Activated B cell treated with CpG ODN at 0.5 μM for 24 hours (primary cell): ENCODE data around the gene ZNF599. TPM values are rescaled to one million over a fixed set of nuclear protein-coding genes. Genes with fewer than 3 reads are reported as not detected.

ENCODE experiments used
- ATAC-seq: fragments of 200-7000 bp; cut with Tn5 transposase; one replicate; pipeline ENCODE4 v1.10.0; 2021; ENCODE audit warnings: low read depth, mild to moderate bottlenecking, moderate library complexity
- CTCF ChIA-PET: fragments of 350-600 bp; sonication (Branson Sonifier 250); formaldehyde crosslinking; loops from one replicate; lab custom pipeline; 2021; ENCODE audit warnings: antibody characterized with exemption; lab: Charles Lee
- POLR2A ChIA-PET: fragments of 350-600 bp; sonication (Branson Sonifier 250); formaldehyde crosslinking; loops from one replicate; lab custom pipeline; 2021; ENCODE audit warnings: antibody characterized with exemption; lab: Charles Lee
- DNase-seq: peaks from one replicate; pipeline ENCODE4 v3.0.0; 2022
- H3K27ac Mint-ChIP-seq: one replicate; pipeline ENCODE4 v1.8.0; 2020; ENCODE audit warnings: mixed read lengths
- H3K27me3 Mint-ChIP-seq: one replicate; pipeline ENCODE4 v1.8.0; 2021; ENCODE audit warnings: mixed read lengths
- H3K36me3 Mint-ChIP-seq: one replicate; pipeline ENCODE4 v1.8.0; 2021; ENCODE audit warnings: low read depth, mixed read lengths
- H3K4me1 Mint-ChIP-seq: one replicate; pipeline ENCODE4 v1.8.0; 2021; ENCODE audit warnings: mixed read lengths
- H3K4me3 Mint-ChIP-seq: one replicate; pipeline ENCODE4 v1.8.0; 2020; ENCODE audit warnings: mild to moderate bottlenecking, mixed read lengths
- H3K9me3 Mint-ChIP-seq: one replicate; pipeline ENCODE4 v1.8.0; 2020; ENCODE audit warnings: mixed read lengths
- CTCF ChIP-seq: fragments of 200-600 bp; IDR thresholded peaks from one replicate; pipeline ENCODE4 v1.8.0; 2022; ENCODE audit warnings: antibody characterized with exemption, mild to moderate bottlenecking
- intact Hi-C: fragments of 100-400 bp; cut with micrococcal nuclease; formaldehyde crosslinking; loops from one replicate; pipeline ENCODE4 v1.15.1; 2024
- total RNA-seq: library from RNA; stranded (reverse); gene quantifications from 2 replicates; pipeline ENCODE4 v1.2.3, GENCODE V29; 2022

The ZNF599 gene
- total RNA-seq, 1 donor from 2014 or later = 3.6 TPM

DNA sequence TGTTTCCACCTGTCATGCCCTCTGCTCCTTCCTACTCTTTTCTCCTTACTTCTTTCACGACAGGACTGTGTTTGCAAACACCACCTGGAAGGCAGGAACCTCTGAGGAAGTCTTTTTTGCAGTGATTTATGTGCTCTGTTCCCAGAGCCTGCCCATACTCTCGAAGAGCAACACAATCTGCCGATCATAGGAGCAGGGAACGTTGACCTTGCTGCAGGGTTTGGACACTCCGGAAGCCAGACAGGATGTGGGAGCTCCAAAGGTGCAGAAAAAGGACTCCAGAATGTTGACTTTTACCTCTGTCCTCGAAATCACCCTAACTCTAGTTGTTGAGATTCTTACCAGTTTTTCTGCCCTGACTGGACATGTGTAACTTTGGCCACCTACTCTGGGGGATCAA lies 47.6 kb downstream of the ZNF599 start:
- Mint-ChIP-seq H3K9me3 (peaks cover 2% of the 10 kb centered on the region), H3K27ac (no peak overlapping the region), H3K27me3 (peaks cover 38% of the 10 kb centered on the region), H3K4me1 (no peaks in the 10 kb centered on the region), H3K4me3 (no peak overlapping the region), H3K36me3 (no peaks in the 10 kb centered on the region)
- intact Hi-C loops = no loop called here
- DNase-seq = no peak
- ATAC-seq = no peak
- ChIA-PET POLR2A (interaction anchor here (1.2 kb wide), 1 partner anchor 48 kb away, joined by 3 read pairs; the partner anchor contains the start of genes SCGB2B2 and ZNF302), CTCF (no interaction called here)
- TF ChIP-seq CTCF = no peak

DNA sequence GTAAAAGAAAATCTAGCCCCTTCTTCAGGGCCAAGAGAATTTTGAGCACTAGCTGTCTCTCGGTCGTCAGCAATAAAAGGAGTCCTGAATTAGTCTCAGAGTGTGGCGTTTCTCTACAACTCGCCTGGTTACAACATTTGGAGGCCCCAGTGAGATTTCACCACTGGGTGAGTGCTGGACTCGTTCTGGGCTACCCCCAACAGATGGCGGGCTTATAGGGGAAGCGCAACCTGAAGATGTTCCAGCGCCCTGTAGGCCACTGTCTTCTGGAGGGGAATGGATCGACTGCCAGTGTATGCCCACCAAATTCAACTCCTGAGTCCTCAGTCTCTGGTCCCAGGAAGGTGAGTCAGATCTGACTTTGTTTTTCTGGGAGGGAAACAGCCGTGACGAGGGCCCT lies 50.7 kb downstream of the ZNF599 start:
- H3K4me3 Mint-ChIP-seq = no peak overlapping the region
- POLR2A ChIA-PET = no interaction called here
- no peaks in the 10 kb centered on the region for H3K9me3 Mint-ChIP-seq
- no peak for DNase-seq
- ATAC-seq = no peak
- no peaks in the 10 kb centered on the region for H3K4me1 Mint-ChIP-seq
- peaks cover 28% of the 10 kb centered on the region for H3K27me3 Mint-ChIP-seq
- CTCF ChIA-PET = no interaction called here
- no peak for TF ChIP-seq CTCF
- H3K36me3 Mint-ChIP-seq = no peaks in the 10 kb centered on the region
- H3K27ac Mint-ChIP-seq = no peak overlapping the region
- intact Hi-C loops = no loop called here

DNA sequence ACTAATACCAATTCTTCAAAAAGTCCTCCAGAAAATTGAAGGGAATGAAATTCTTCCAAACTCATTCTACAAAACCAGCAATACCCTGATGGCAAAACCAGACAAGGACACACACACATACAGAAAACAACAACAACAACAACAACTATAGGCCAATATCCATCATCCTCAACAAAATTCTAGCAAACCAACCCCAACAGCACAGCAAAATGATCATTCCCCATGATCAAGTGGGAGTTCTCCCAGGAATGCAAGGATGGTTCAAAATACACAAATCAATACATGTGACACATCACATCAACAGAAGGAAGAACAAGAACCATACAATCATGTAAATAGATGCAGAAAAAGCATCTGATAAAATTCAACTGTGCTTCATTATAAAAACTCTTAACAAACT lies 57.7 kb downstream of the ZNF599 start:
- H3K9me3 Mint-ChIP-seq = peaks cover 9% of the 10 kb centered on the region
- ChIA-PET CTCF (no interaction called here), POLR2A (no interaction called here)

GRCh38 chr19:34713262-34713637 lies 59.8 kb downstream of the ZNF599 start:
- DNase-seq (no peak), ATAC-seq (no peak)
- no peak for TF ChIP-seq CTCF
- Mint-ChIP-seq H3K27me3 (peaks cover 18% of the 10 kb centered on the region), H3K4me1 (no peaks in the 10 kb centered on the region), H3K27ac (no peak overlapping the region), H3K9me3 (peaks cover 9% of the 10 kb centered on the region), H3K4me3 (no peak overlapping the region), H3K36me3 (no peaks in the 10 kb centered on the region)
- intact Hi-C loops = loop anchor here (2.0 to 5.0 kb wide), 4 partner anchors 36 to 1296 kb away; partner anchors contain the start of genes SCGB2B2 and ZNF302
- CTCF ChIA-PET = interaction anchor here (1.3 to 5.7 kb wide), 2 partner anchors 65 to 74 kb away, joined by 3 to 70 read pairs; no protein-coding TSS in a partner anchor
- POLR2A ChIA-PET = no interaction called here

More for the DNA sequence above, 57.7 kb downstream of the ZNF599 start:
- intact Hi-C loops = no loop called here
- no peaks in the 10 kb centered on the region for H3K36me3 Mint-ChIP-seq
- no peaks in the 10 kb centered on the region for H3K4me1 Mint-ChIP-seq
- H3K4me3 Mint-ChIP-seq = no peak overlapping the region
- no peak overlapping the region for H3K27ac Mint-ChIP-seq
- H3K27me3 Mint-ChIP-seq = peaks cover 16% of the 10 kb centered on the region
- TF ChIP-seq CTCF = no peak
- ATAC-seq (no peak), DNase-seq (no peak)

DNA sequence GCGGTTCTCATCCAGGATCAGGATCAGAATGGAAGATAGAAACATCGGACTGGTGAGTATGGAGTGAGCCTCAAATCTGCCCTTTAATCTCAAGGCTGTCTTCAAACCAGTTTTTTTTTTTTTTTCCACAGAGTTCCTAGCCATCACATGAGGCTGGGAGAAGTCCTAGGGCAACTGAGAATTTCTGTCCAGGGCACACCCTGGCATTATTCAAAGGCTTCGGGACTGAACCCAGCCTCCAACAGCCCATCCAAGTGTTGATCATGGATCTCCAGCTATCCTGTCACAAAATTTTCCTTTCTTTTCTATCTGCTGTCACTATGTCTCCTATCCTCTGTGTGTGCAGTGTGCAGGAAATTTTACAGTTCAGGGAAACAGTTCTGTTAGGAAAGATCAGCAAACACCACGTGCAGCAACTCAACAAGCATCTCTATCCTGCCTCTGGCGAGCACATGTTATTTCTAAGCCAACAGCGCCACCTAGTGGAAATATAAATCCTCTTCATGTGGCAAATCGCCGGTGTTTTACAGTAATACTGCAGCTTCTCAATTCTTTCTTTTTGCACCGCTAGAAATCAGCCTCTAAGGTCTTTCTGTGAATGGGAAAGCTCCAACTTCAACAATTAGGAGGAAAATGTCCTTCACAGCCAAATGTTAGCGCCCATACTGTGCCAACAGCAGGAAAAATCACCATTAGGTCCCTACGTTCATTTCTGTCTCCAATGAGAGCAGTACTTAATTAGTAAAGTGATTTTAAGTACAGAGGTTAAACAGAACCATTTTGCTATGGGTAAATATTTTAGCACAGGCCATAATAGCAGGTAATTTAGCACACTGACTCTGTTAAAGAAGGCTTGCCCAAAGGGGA lies 60.4 kb downstream of the ZNF599 start:
- peak; percentile 61 for TF ChIP-seq CTCF
- Mint-ChIP-seq H3K9me3 (peaks cover 9% of the 10 kb centered on the region), H3K27ac (no peak overlapping the region), H3K27me3 (peaks cover 18% of the 10 kb centered on the region), H3K36me3 (no peaks in the 10 kb centered on the region), H3K4me3 (no peak overlapping the region), H3K4me1 (no peaks in the 10 kb centered on the region)
- ChIA-PET CTCF (interaction anchor here (1.3 to 5.7 kb wide), 2 partner anchors 65 to 74 kb away, joined by 3 to 70 read pairs; no protein-coding TSS in a partner anchor), POLR2A (interaction anchor here (0.6 to 0.8 kb wide), 2 partner anchors 20 to 35 kb away, joined by 3 read pairs; partner anchors contain the start of gene ZNF302)
- peak; percentile 49 for ATAC-seq
- intact Hi-C loops = loop anchor here (1.0 to 5.0 kb wide), 5 partner anchors 35 to 1296 kb away; partner anchors contain the start of genes SCGB2B2 and ZNF302
- no peak for DNase-seq
